ENCODE results near the gene EEF2K. TPM values are rescaled to one million over a fixed set of nuclear protein-coding genes. Genes with fewer than 3 reads are reported as not detected.
A peak's percentile ranks its signal among the peaks of the same experiment; 100 is the strongest.

EEF2K gene
- total RNA-seq, 1 experiment from 2014 or later: 17.5 TPM

DNA sequence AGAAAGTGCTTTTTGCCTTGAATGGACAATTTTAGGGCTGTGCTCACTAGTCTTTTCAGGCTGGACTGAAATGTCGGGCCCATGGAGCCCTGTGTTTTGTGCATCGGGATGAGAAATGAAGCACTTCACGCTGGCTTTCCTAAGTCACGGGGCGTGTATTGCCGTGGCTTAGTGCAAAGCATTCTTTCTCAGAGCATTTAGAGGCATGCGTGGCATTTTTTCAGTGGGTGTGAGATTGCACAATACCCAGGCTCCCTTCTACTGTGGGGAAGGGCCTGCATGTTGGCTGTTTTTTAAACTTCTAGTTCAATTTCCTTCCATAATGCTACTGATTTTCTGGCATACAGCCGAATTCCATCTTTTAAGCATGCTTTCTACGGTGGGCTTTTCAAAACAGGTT, 78.6 kb downstream of the EEF2K start:
- BruUV-seq (replicated peaks): no TSS peak
- H3K9me3 Mint-ChIP-seq (ENCODE audit: unreplicated experiment): no peaks in the 10 kb centered on the region
- Histone ChIP-seq H3K4me3 (ENCODE audit: low read depth, low read length) (no peak overlapping the region), H3K36me3 (ENCODE audit: control insufficient read depth, insufficient read depth, low read length) (peaks cover 1% of the 10 kb centered on the region; the same call in 1 of the 2 replicates), H3K27me3 (replicated peaks; ENCODE audit: control insufficient read depth, insufficient read depth, low read length) (no peaks in the 10 kb centered on the region), H3K4me1 (no peaks in the 10 kb centered on the region), H3K9me3 (no peaks in the 10 kb centered on the region)
- H3K4me1 Mint-ChIP-seq (ENCODE audit: low read depth, unreplicated experiment): no peaks in the 10 kb centered on the region
- no peak for TF ChIP-seq CTCF (IDR thresholded peaks at IDR 0.05; ENCODE audit: insufficient read depth in 1 of 2, low read depth in 1 of 2, low read length in 1 of 2, severe bottlenecking in 1 of 2, unreplicated experiment in 1 of 2)
- no peaks in the 10 kb centered on the region for H3K27me3 Mint-ChIP-seq (ENCODE audit: insufficient read depth, unreplicated experiment)
- H3K27ac Mint-ChIP-seq (ENCODE audit: unreplicated experiment): no peak overlapping the region
- ChIA-PET CTCF (no interaction called here), POLR2A (no interaction called here)
- H3K4me3 Mint-ChIP-seq (ENCODE audit: unreplicated experiment): no peak overlapping the region
- peaks cover 47% of the 10 kb centered on the region for H3K36me3 Mint-ChIP-seq (ENCODE audit: insufficient read depth, unreplicated experiment)
- intact Hi-C loops (cut with micrococcal nuclease; ENCODE audit: unreplicated experiment): no loop called here
- DNase-seq: peak in 1 of 2 experiments; percentile 15

GRCh38 chr16:22285080-22285479, 79.0 kb downstream of the EEF2K start:
- Histone ChIP-seq H3K9me3 (no peaks in the 10 kb centered on the region), H3K27me3 (replicated peaks; ENCODE audit: control insufficient read depth, insufficient read depth, low read length) (no peaks in the 10 kb centered on the region), H3K4me3 (ENCODE audit: low read depth, low read length) (no peak overlapping the region), H3K36me3 (ENCODE audit: control insufficient read depth, insufficient read depth, low read length) (peaks cover 1% of the 10 kb centered on the region; the same call in 1 of the 2 replicates), H3K4me1 (no peaks in the 10 kb centered on the region)
- Mint-ChIP-seq H3K27ac (ENCODE audit: unreplicated experiment) (no peak overlapping the region), H3K4me1 (ENCODE audit: low read depth, unreplicated experiment) (no peaks in the 10 kb centered on the region), H3K4me3 (ENCODE audit: unreplicated experiment) (no peak overlapping the region), H3K27me3 (ENCODE audit: insufficient read depth, unreplicated experiment) (no peaks in the 10 kb centered on the region), H3K9me3 (ENCODE audit: unreplicated experiment) (no peaks in the 10 kb centered on the region), H3K36me3 (ENCODE audit: insufficient read depth, unreplicated experiment) (peaks cover 45% of the 10 kb centered on the region)
- CTCF ChIA-PET: no interaction called here
- no peak for DNase-seq
- intact Hi-C loops (cut with micrococcal nuclease; ENCODE audit: unreplicated experiment): no loop called here
- POLR2A ChIA-PET: no interaction called here
- no TSS peak for BruUV-seq (replicated peaks)
- no peak for TF ChIP-seq CTCF (IDR thresholded peaks at IDR 0.05; ENCODE audit: insufficient read depth in 1 of 2, low read depth in 1 of 2, low read length in 1 of 2, severe bottlenecking in 1 of 2, unreplicated experiment in 1 of 2)

GRCh38 chr16:22291020-22291419, 84.9 kb downstream of the EEF2K start:
- H3K27ac Mint-ChIP-seq (ENCODE audit: unreplicated experiment): peak overlapping the region; percentile 50
- Histone ChIP-seq H3K36me3 (ENCODE audit: control insufficient read depth, insufficient read depth, low read length) (no peaks in the 10 kb centered on the region), H3K27me3 (replicated peaks; ENCODE audit: control insufficient read depth, insufficient read depth, low read length) (no peaks in the 10 kb centered on the region), H3K4me3 (ENCODE audit: low read depth, low read length) (no peak overlapping the region), H3K4me1 (no peaks in the 10 kb centered on the region), H3K9me3 (no peaks in the 10 kb centered on the region)
- BruUV-seq (replicated peaks): no TSS peak
- H3K36me3 Mint-ChIP-seq (ENCODE audit: insufficient read depth, unreplicated experiment): no peaks in the 10 kb centered on the region
- no peaks in the 10 kb centered on the region for H3K4me1 Mint-ChIP-seq (ENCODE audit: low read depth, unreplicated experiment)
- H3K9me3 Mint-ChIP-seq (ENCODE audit: unreplicated experiment): no peaks in the 10 kb centered on the region
- POLR2A ChIA-PET: no interaction called here
- intact Hi-C loops (cut with micrococcal nuclease; ENCODE audit: unreplicated experiment): no loop called here
- no peak overlapping the region for H3K4me3 Mint-ChIP-seq (ENCODE audit: unreplicated experiment)
- CTCF ChIA-PET: no interaction called here
- H3K27me3 Mint-ChIP-seq (ENCODE audit: insufficient read depth, unreplicated experiment): no peaks in the 10 kb centered on the region
- no peak for TF ChIP-seq CTCF (IDR thresholded peaks at IDR 0.05; ENCODE audit: insufficient read depth in 1 of 2, low read depth in 1 of 2, low read length in 1 of 2, severe bottlenecking in 1 of 2, unreplicated experiment in 1 of 2)
- DNase-seq: no peak

All from Caco-2 (cell line).